Subcutaneous abdominal adipose tissue (tissue), 5 donors: Measurements from ENCODE around the gene USP40.

Source experiments
- H3K27ac ChIP-seq: one replicate; pipeline ENCODE4 v1.7.0; 2013; ENCODE audit warnings: low read depth, mild to moderate bottlenecking, inconsistent platforms, low read length, moderate library complexity
- H3K27me3 ChIP-seq, 5 donors: one replicate each; pipeline ENCODE4 v1.7.0; 2013; ENCODE audit warnings: low read length in 5 of 5, inconsistent platforms in 1 of 5; ENCODE audit not compliant: control insufficient read depth in 5 of 5, insufficient read depth in 4 of 5
- H3K36me3 ChIP-seq, 5 donors: one replicate each; pipeline ENCODE4 v1.7.0; 2013; ENCODE audit warnings: low read length in 5 of 5; ENCODE audit not compliant: control insufficient read depth in 5 of 5, insufficient read depth in 5 of 5
- H3K4me1 ChIP-seq, 5 donors: one replicate each; pipeline ENCODE4 v1.7.0; 2013; ENCODE audit warnings: low read length in 5 of 5, mild to moderate bottlenecking in 3 of 5, moderate library complexity in 1 of 5; ENCODE audit not compliant: control insufficient read depth in 5 of 5, insufficient read depth in 5 of 5
- H3K4me3 ChIP-seq, 5 donors: one replicate each; pipeline ENCODE4 v1.7.0; 2013; ENCODE audit warnings: low read length in 5 of 5, low read depth in 1 of 5
- H3K9ac ChIP-seq, 5 donors: one replicate each; pipeline ENCODE4 v1.7.0; 2013; ENCODE audit warnings: low read length in 5 of 5, mild to moderate bottlenecking in 4 of 5, moderate library complexity in 3 of 5
- H3K9me3 ChIP-seq, 5 donors: one replicate each; pipeline ENCODE4 v1.7.0; 2013; ENCODE audit warnings: low read length in 5 of 5; ENCODE audit not compliant: control insufficient read depth in 5 of 5
- donor health status: healthy.
- donor health status: healthy.
- donor health status: healthy.
- donor health status: healthy.
- donor health status: healthy.

The USP40 gene

DNA sequence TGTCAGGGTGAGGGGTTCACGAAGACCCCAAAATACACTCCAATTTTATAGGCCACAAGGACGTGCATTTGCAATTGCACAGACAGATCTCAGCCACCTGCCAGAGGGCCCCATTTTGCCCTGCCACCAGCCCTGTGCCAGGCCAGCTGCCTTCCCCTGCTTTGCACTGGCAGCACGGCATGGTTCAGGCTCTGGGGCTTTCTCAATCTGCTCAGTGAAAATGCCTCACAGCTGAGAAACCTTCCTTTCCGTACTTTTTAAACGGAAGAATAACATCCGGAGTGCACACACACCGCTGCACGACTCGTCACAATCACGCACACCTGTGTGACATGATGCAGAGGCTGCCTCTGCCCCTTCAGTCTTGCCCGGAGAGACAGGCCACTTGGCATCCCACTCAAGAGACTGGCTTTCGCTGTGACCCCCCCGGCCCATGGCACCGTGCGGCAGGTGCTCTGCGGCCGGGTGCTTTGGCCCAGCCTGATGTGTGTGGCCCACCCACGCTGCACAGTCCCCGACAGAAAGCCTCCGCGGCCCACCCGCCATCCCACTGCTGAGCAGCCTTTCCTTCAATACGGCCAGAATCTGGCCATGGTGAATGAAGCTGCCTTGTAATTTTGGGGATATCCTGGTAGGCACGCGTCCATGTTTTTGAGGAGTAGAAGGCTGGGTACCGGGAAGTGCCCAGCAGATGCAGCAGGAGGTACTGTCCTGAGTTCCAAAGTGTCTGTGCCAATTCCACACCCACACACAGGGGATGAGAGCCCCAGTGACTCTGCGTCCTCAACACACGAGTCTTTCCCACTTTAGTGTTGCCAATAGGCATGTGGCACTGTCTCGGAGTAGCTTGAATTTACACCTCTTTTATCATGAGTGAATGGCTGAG lies 88.8 kb downstream of the USP40 start:
- H3K9me3 ChIP-seq, result no peaks in the 10 kb centered on the region
- no peaks in the 10 kb centered on the region for H3K27me3 ChIP-seq
- H3K4me3 ChIP-seq, result no peak overlapping the region
- peaks cover 0 to 12% (median 0%) of the 10 kb centered on the region in 5 donors for H3K4me1 ChIP-seq
- H3K9ac ChIP-seq, result no peak overlapping the region
- H3K27ac ChIP-seq, result no peak overlapping the region
- H3K36me3 ChIP-seq, result peaks cover 0 to 77% (median 70%) of the 10 kb centered on the region in 5 donors

DNA sequence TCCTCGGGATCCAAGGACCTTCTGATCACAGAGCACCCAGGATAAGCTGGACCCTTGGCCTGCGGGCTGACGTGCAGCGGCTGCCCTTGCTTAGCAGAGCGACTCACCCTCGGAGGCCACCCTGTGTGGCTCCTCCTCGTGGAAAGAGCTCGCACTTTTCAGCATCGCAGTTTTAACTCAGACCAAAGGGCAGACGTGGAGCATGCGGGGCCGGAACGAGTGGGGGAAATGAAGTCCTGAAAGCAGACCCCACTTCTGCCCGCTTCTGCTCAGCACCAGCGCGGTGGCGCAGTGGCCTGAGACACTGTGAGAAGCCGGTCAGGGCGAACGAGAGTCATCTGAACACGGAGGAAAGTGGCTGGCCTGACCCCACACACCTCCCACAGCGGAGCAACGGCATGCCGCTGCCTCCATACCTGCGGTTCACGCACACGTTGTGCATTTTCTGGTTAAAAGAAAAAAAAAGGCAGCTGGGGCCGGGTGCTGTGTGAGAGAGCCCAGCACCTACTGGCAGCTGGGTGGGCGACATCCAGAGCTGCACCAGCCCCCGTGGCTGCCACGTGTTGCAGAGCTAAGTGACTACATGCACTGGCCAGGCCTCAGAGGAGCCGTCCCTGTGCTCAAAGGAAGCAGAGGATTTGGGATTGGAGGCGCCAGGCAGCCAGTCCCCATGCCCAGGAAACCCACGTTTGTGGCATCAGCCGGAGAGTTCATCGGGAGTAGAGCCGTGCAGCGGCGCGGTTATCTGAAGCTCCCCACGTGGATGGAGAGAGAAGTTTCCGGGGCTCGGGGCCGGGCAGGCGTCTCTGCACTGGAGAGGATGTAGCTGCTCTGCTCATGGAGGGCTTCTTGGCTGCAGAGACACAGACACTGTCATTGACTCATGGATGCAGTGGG lies 89.7 kb downstream of the USP40 start:
- peaks cover 0 to 75% (median 67%) of the 10 kb centered on the region in 5 donors for H3K36me3 ChIP-seq
- peaks cover 0 to 12% (median 0%) of the 10 kb centered on the region in 5 donors for H3K4me1 ChIP-seq
- no peak overlapping the region for H3K27ac ChIP-seq
- H3K4me3 ChIP-seq, result no peak overlapping the region
- H3K27me3 ChIP-seq, result no peaks in the 10 kb centered on the region
- H3K9ac ChIP-seq, result no peak overlapping the region
- peaks cover 0 to 3% (median 0%) of the 10 kb centered on the region in 5 donors for H3K9me3 ChIP-seq

DNA sequence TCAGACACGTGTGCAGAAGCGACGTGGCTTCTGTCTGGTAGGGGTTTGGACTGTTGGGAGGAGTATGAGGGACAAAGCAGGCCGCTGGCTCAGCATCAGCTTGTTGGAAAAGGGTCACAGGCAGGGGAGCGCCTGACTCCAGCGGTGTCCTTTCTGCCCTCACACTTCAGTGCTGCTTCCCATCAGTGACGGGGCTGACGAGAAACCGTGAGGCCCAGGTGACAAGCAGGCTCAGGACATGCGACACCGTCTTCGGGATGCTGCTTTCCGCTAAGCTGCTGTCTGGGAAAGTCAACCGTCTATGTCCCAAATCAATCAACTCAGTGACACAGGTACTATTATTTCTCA lies 90.5 kb downstream of the USP40 start:
- no peak overlapping the region for H3K9ac ChIP-seq
- peaks cover 0 to 73% (median 61%) of the 10 kb centered on the region in 5 donors for H3K36me3 ChIP-seq

DNA sequence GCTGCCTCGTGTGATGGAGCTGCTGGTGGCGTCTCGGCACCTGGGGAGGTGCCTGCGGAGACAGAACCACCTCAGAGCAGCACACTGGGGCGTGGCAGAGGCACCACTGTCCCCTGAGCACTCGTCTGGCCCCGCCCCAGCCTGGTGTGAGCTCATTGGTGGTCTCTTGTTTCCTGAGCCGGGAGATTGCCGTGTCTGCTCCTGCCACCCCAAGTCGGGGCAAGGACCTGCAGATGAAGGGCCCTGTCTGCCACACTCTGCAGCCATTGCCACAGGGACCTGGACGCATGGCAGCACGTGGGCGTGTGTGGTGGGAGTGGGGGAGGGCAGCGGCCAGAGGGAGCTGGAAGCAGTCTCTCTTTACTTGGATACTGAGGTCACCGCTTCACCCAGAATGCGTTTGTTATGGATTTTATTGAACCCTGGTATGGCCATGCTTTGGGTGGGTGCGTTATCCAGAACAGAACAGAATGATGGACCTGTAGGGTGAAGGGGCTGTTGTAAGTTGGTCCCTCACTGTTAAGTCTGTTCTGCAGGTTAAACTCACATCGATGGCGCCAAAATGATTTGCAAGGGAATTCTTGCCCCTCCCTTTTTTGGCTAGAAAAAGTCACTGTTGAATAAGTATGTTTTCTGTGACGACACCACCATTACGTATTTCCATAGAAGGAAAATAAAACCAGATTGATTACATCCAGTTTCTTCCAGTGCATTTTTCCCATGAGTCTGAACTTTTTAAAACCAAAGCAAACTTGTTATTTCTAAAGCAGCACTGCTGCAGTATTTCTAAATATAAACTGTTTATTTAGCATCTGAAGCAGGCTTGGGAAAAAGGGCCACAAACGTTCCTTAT lies 92.0 kb downstream of the USP40 start:
- Histone ChIP-seq H3K4me3 (no peak overlapping the region), H3K9me3 (peaks cover 0 to 3% (median 0%) of the 10 kb centered on the region in 5 donors), H3K9ac (no peak overlapping the region), H3K27ac (no peak overlapping the region), H3K36me3 (peaks cover 0 to 71% (median 57%) of the 10 kb centered on the region in 5 donors), H3K4me1 (peaks cover 5 to 18% (median 9%) of the 10 kb centered on the region in 5 donors), H3K27me3 (peaks cover 0 to 3% (median 0%) of the 10 kb centered on the region in 5 donors)

More for the DNA sequence above, 90.5 kb downstream of the USP40 start:
- Histone ChIP-seq H3K4me3 (no peak overlapping the region), H3K27me3 (no peaks in the 10 kb centered on the region), H3K27ac (no peak overlapping the region), H3K4me1 (peaks cover 0 to 6% (median 0%) of the 10 kb centered on the region in 5 donors), H3K9me3 (peaks cover 0 to 3% (median 0%) of the 10 kb centered on the region in 5 donors)

DNA sequence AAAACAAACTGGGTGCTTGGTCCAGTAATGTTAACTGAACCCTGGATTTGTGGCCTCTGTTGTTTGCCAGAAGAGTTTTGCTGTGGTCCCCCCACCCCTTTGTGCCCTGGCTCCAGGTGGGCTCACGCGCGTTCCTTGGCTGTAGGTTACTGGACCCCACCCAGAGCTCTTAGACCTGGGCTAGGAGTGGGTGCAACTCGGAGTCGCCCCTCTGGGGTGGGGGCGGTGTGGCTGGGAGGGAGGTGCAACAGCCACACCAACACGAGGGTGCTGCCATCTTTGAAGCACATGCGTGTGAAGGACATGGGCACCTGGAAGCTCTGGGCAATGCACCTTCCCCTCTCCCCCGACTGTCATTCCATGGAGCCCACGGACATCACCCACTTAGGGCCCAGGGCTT lies 92.7 kb downstream of the USP40 start:
- H3K36me3 ChIP-seq, result peaks cover 0 to 74% (median 60%) of the 10 kb centered on the region in 5 donors
- no peak overlapping the region for H3K9ac ChIP-seq
- peaks cover 0 to 3% (median 0%) of the 10 kb centered on the region in 5 donors for H3K27me3 ChIP-seq
- peaks cover 7 to 23% (median 12%) of the 10 kb centered on the region in 5 donors for H3K4me1 ChIP-seq
- no peak overlapping the region for H3K4me3 ChIP-seq
- H3K27ac ChIP-seq, result no peak overlapping the region
- peaks cover 0 to 3% (median 0%) of the 10 kb centered on the region in 5 donors for H3K9me3 ChIP-seq

DNA sequence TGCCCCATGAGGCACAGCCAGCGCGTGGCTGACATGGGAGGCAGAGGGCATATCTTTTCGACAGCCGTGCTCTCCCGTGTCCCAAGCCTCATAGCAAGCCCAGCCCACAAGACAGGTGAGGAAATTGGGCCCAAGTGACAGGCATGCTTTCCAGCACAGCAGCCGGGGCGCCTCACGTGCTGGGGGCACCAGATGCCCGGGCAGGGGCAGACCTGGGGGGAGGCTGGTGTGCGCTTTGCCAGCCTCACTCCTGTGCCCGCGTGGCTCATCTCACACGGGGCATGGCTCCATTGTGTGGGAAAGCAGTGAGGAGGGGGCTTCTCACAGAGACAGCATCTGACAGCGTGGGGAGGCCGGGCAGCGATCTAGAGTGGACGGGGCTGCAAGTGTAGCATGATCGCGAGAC lies 93.2 kb downstream of the USP40 start:
- Histone ChIP-seq H3K36me3 (peaks cover 0 to 74% (median 60%) of the 10 kb centered on the region in 5 donors), H3K27me3 (peaks cover 0 to 3% (median 0%) of the 10 kb centered on the region in 5 donors), H3K4me1 (peaks cover 7 to 20% (median 12%) of the 10 kb centered on the region in 5 donors), H3K4me3 (no peak overlapping the region), H3K27ac (no peak overlapping the region), H3K9ac (no peak overlapping the region), H3K9me3 (peaks cover 0 to 3% (median 0%) of the 10 kb centered on the region in 5 donors)

DNA sequence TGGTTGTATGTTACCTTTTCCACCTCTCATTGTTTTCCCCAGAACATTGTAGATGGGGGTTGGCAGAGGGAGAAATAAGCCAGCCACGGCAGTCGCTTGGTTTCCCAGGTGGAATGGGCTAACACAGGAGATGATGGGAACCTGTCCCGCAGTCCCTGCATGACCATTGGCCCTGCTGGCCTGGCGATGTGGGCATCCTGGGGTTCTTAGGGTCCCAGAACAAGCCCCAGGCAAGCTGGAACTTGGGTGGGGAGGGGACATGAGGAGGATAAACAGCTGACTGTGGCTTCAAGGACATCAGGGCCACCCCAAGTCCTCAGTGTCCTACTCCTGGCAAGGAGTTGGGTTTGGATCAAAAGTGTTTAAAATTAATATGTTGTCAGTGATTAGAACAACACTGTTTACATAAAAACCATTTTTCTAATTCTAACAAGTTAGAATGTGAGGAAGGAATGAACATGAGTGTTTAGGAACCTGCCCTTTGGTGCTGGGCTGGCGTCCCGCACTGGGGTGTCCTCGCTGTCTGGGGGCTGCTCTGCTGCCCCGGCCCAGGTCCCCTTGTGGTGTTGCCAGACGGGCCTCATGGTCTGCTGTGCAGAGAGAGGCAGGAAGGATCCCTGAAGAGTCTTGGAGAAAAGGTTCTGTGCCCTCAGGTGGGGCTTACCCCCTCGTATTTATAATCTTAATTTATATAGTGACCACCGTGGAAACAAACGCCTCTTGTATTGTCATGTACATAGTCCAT lies 95.1 kb downstream of the USP40 start:
- peaks cover 0 to 74% (median 61%) of the 10 kb centered on the region in 5 donors for H3K36me3 ChIP-seq
- peaks cover 0 to 3% (median 0%) of the 10 kb centered on the region in 5 donors for H3K27me3 ChIP-seq
- H3K27ac ChIP-seq, result no peak overlapping the region
- H3K4me1 ChIP-seq, result peaks cover 7 to 17% (median 12%) of the 10 kb centered on the region in 5 donors
- peaks cover 0 to 3% (median 0%) of the 10 kb centered on the region in 5 donors for H3K9me3 ChIP-seq
- H3K4me3 ChIP-seq, result no peak overlapping the region
- H3K9ac ChIP-seq, result no peak overlapping the region

DNA sequence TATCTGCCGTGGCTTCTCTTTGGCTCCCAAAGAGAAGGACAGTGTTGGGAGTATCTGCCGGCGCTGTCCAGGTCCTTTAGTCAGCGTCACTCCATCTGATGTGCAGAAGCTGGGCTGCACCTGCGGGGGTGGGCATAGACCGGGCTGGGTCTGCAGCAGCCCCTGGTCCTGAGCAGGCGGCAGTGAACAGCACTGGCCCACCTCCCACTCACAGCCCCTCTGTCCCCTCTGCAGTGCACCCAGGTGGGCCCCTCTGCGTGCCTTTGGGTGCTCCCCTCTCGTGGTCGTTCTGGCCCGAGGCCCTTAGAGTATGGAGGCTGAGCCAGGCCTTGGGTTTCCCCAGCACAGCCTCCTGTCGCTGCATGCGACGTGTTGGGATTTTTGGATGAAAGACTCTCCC lies 95.7 kb downstream of the USP40 start:
- Histone ChIP-seq H3K27ac (no peak overlapping the region), H3K4me1 (peaks cover 7 to 17% (median 12%) of the 10 kb centered on the region in 5 donors), H3K9me3 (peaks cover 0 to 3% (median 0%) of the 10 kb centered on the region in 5 donors), H3K4me3 (no peak overlapping the region), H3K9ac (no peak overlapping the region), H3K36me3 (peaks cover 0 to 74% (median 60%) of the 10 kb centered on the region in 5 donors), H3K27me3 (peaks cover 0 to 3% (median 0%) of the 10 kb centered on the region in 5 donors)
